Thyroid gland (tissue), 4 donors: Measurements from ENCODE around the gene ANGPTL3.

Experiments
- CTCF ChIP-seq, 6 experiments: fragments of 200-600 bp in 3 of 6; fragments of 450-650 bp in 3 of 6; sonication (generic) in 3 of 6; IDR thresholded peaks; one replicate each; pipeline ENCODE4 v1.5.1; 2016 to 2019; ENCODE audit warnings: antibody characterized with exemption in 6 of 6, mild to moderate bottlenecking in 2 of 6, inconsistent platforms in 1 of 6, moderate library complexity in 1 of 6
- POLR2A ChIP-seq, 2 donors: fragments of 450-650 bp; IDR thresholded peaks; one replicate each; pipeline ENCODE4 v1.6.1; 2017; ENCODE audit warnings: antibody characterized with exemption in 2 of 2, mild to moderate bottlenecking in 2 of 2, moderate library complexity in 1 of 2

DNA sequence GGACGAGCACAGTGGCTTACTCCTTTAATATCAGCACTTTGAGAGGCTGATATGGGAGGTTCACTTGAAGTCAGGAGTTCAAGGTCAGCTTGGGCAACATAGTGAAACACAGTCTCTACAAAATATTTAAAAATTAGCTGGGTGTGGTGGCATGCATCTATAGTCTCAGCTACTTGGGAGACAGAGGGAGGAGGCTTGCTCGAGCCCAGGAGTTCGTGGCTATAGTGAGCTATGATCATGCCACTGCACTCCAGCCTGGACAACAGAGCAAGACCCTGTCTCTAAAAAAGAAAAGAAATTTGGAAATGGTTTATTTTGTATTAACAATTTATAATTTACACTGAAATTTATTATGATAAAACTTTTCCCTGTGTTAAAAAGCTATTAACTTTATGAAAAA is 1.7 kb upstream of the ANGPTL3 start:
- no peak for TF ChIP-seq POLR2A (IDR thresholded peaks at IDR 0.05)
- no peak for TF ChIP-seq CTCF (IDR thresholded peaks at IDR 0.05)
